ENCODE measurements around the gene STAT3.
A peak's percentile ranks its signal among the peaks of the same experiment; 100 is the strongest.
"Not testable (repeated sequence)": the region's sequence is repeated elsewhere in the genome, so short reads cannot be mapped to it uniquely, and the experiment has no call there.

Gene STAT3

GRCh38 chr17:42388381-42389134 lies at the start of gene STAT3:
Gene STAT3, minus strand, starts transcription at chr17:42388442. Its CDS starts 39,926 bp downstream, at chr17:42348516.
- DNase-seq = peak; percentile 100

DNA sequence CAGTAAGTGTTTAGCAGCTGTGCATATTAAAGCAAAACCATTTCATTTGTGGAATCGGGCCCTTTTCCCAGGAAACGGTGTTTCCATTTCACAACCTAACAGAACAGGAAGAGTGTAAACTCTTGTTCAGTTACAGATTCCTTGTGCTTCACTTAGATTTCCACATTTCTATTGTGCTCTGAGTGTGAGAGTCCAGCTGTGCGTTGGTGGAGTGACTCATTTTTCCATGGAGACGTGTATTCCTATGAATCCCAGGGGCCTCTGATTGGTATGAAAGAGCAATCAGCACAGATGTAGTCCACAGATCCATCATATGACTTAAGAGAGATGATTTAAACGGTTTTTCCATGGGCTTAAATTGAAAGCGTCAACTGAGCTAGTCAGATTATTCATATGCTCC lies 48.1 kb upstream of the STAT3 start:
- DNase-seq = no peak

DNA sequence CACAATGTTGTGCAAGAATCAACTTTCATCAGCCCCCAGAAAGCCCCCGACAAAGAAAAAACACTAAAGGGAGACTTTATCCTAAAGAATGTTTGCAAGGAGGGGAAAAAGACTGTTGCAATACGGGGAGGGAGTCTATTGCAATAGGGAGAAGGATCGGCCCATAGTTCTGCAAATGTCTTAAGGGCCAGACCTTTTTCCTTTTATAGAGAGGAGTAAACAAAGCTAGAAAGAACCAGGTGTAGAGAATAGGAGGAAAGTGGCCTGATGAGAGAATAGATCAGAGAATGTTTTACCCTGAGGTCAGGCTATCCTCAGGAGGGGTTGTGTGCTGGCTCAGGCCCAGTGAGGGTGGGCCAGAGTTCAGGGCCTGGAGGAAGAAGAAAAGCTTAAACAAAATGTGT lies 43.5 kb upstream of the STAT3 start:
- DNase-seq = no peak

GRCh38 chr17:42429726-42430447 lies 41.6 kb upstream of the STAT3 start:
- DNase-seq = no peak

DNA sequence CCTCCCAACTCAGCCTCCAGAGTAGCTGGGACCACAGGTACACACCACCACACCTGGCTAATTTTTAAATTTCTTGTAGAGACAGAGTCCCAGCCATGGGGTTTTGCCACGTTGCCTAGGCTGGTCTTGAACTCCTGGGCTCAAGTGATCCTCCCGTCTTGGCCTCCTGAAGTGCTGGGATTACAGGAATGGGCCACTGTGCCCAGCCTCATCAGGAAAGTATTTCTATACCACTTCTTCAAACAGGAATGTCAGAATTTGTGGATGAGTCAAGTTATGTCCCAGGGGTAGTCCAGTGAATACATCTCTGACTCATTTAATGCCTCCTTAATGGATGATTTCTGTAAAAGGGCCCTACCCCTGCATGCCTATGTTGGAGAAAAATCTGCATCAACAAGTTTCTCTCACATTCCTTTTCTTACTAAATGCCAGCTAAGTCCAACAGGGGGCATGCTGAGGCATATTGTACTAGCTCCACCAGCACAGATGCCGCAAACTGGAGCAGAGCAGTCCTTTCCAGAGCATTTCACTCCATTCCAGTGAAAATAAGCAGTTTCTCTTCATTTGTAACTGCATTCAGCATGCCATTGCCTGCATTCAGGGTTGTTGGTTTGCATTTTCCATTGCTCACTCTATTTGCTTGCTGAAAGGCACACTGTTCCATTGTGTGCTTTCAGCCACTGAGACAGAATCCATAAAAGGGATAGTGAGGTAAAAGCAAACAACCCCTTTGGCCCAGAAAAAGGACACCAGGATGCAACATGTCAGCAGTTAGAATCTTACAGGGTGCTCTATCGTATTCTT lies 40.1 kb upstream of the STAT3 start:
- DNase-seq = peak; percentile 28 to 42

GRCh38 chr17:42424991-42425610 lies 36.9 kb upstream of the STAT3 start:
- no peak for DNase-seq

DNA sequence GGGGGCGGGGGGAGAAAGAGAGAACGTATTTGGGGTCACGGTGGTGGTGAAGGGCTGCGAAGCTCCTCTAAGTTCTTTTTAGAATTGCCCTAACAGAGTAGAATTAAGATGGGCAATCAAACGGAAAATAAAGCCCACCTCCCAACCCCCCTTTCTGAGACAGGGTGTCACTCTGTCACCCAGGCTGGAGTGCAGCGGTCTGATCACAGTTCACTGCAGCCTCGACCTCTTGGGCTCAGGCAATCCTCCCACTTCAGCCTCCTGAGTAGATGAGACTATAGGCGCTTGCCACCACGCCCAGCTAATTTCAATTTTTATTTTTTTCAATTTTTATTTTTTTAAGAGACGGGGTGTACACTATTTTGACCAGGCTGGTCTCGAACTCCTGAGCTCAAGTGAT lies 35.5 kb upstream of the STAT3 start:
- DNase-seq = no peak

DNA sequence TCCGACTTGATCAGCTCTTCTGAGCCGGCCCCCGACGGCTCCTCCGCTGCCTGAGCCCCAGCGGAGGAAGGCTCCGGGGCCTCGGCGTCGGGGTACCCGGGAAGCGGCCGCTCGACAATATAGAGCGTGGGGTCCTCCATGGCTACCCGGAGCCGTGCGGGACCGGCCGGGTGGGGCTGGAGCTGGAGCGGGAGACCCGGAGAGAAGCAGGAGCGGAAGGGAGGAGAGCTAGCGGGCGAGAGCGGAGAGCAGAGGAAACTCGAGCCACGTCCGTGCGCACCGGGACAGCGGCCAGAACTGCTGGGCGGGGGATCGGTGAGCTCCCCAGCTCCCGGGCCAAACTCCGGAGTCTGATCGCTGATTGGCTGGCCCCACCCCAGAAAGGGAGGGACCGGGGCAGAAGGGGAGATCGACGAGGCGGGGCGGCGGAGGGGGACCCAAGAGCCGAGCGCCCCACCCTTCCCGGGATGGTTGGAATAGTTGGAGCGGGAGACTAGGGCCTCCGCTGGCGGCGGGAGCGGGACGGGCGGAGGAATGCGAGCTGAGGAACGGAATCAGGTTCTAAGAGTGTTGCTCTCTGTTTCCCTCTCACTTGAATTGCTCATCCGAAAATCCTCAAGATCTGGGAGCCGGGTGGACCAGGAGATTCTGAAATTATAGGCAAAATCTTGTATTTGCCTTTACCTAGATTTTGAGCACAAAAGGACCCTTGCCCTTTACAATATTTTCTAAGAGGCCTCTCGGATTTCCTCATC lies 34.9 kb upstream of the STAT3 start, which contains the start of gene CAVIN1:
Gene CAVIN1, minus strand, starts transcription at position 299 of the 755 bp plus-strand sequence. Its CDS starts 159 bp downstream, at position 140.
- DNase-seq = peak in 1 of 2 donors; percentile 54

DNA sequence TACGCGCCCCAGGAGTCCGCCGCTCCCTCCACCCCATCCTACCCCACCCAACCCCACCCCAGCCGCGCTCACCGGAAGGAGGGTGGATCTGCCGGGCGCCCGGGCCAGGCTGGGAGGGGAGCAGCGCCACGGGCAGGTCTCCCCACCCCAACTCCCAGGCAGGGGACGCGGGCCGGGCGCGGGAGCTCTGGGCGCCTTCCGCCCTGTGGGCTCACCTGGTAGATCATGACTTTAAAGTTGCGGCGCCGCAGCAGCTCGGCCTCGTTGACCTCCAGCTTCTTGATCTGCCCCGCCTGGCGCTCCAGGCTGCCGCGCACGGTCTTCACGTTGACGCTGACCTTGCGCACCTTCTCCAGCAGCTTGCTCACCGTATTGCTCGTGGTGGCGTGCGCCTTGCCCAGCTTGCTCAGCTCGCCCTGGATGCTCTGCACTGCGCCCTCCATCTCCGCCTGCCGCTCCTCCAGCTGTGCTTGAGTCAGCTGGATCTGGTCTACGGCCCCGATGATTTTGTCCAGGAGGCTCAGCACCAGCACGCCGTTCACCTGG lies 34.2 kb upstream of the STAT3 start:
- DNase-seq = peak in 1 of 2 donors; percentile 51

DNA sequence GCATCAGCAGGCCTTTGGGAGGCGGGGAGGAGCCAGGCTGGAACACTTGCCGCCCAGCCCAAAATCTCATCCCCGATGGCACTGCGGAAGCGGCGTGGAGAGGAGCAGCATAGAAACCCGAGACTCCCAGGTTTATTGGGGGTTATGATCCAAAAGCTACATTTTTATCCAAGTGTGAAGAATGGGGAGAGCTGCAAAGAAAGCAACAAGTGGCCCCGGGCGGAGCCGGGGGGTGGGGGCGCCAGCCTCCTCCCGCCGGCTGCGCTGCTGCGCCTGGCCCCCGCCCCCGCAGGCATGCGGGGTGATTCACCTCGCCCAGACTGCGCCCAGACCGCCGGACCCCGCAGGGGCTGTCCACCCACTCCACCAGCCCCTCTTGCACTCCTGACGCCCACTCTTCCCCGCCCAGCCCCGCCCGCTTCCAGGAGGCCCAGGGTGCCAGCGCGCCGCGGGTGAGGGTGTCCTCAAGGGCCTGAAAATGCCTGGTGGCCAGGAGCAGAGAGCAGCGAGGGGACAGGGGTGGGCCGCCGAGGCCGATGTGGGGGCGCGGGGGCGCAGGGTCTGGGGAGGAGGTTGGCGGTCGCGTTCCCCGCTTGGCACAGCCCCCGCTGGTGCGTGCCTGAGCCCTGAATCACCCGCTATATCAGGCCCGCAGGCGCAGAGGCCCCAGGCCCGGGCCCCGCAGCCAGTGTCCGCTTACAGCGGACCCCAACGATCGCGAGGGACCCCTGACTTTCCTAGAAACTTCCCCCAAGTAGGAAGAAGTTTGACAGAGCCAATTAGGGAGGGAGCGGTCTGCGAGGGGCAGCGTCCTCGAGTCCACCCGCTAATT lies 33.5 kb upstream of the STAT3 start:
- peak in 1 of 2 donors; percentile 24 for DNase-seq

GRCh38 chr17:42421136-42421506 lies 32.9 kb upstream of the STAT3 start:
- DNase-seq = no peak

DNA sequence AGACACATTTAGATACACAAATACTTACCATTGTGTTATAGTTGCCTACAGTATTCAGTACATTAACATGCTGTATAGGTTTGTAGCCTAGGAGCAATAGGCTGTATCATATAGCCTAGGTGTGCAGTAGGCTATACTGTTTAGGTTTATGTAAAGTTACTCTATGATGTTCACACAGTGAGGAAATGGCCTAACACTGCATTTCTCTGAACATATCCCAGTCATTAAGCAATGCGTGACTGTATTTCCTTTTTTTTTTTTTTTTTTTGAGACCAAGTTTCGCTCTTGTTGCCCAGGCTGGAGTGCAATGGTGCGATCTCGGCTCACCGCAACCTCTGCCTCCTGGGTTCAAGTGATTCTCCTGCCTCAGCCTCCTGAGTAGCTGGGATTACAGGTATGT lies 29.7 kb upstream of the STAT3 start:
- not testable (repeated sequence) for DNase-seq

- peak; percentile 64 to 66 for DNase-seq
Measured at GRCh38 chr17:42414704-42415409, 26.6 kb upstream of the STAT3 start.

DNA sequence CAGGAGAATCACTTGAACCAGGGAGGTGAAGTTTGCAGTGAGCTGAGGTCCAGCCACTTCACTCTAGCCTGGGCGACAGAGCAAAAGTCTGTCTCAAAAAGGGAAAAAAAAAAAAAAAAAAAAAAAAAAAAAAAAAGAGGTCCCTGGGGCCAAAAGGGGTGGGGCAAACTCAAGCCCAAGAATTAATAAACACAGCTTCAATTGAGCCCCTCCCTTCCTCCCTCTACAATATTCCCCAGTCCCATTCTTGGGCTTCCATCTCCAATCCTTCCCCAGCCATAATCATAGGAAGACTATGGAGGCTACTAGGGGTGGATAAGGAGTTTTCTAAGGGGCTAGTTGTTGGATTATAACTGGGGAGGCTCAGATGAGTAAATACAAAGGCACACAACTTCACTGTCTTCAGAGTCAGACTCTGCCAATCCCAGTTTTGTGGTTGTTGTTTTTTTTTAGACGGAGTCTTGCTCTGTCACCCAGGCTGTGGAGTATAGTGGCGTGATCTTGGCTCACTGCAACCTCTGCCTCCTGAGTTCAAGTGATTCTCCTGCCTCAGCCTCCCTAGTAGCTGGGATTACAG lies 25.3 kb upstream of the STAT3 start:
- no peak for DNase-seq

GRCh38 chr17:42411905-42412679 lies 23.9 kb upstream of the STAT3 start:
- DNase-seq = no peak

- no peak for DNase-seq
Measured at GRCh38 chr17:42411361-42411760, 23.1 kb upstream of the STAT3 start.

GRCh38 chr17:42410319-42410685 lies 22.1 kb upstream of the STAT3 start:
- no peak for DNase-seq

DNA sequence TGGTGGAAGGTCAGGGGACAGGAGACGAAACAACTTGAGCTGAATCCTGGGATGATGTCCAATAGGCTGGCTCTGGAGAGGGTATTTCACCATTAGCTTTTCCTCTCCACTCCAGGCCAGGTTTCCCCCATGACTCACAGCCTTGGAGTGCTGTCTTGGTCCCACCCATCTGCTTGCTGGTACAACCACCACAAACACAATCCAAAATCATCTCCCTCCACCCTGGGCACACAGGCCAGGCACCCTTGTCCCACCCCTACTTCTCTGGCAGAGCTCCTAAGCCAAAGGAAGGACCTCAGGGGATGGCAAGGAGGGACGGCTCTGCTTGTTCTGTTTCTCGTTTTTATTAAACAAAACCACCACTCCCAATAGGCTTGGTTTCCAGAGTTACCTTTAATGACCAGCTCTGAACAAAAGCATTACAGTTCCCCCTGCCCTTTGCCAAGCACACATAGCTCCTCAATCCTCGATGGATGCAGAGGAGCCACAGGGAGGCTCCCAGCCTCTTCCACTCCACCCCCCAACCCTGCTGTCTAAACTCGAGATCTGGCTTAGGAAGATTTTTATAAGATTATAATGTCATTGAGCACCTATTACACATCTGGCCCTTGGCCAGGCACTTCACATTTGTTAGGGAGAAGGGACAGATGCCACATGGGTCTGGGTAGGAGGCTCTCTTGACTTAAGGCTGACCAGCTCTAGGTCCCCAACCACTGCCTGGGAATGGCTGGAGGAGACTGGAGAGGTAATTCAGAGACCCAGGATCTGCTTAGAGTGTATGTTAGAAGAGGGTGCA lies 21.5 kb upstream of the STAT3 start:
- DNase-seq = no peak
